HG03457 (cell line): Measurements from ENCODE around the gene DNAJB5.

ENCODE experiments used
- ATAC-seq: cut with Tn5 transposase; IDR thresholded peaks from one replicate; pipeline ENCODE4 v1.9.1; 2021; ENCODE audit warnings: moderate number of reproducible peaks; ENCODE audit not compliant: unreplicated experiment

Gene DNAJB5

DNA sequence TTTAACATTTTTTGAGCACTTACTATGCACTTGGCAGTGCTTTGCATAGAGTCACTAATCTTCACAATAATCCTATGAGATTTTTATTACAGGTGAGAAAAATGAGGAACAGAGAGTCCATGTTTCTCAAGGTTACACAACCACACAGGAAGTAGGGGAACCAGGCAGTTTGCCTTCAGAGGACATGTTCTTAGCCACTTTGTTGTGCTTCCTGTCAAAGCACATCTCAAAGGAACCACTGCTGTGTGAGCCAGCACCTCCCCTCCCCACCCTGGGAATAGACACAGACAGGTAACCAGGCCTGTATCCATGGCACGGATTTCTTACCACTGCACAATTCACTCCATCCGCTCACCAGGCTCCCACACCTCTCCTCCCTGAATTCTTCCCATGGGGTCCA lies 6.3 kb upstream of the DNAJB5 start:
- ATAC-seq, result no peak

DNA sequence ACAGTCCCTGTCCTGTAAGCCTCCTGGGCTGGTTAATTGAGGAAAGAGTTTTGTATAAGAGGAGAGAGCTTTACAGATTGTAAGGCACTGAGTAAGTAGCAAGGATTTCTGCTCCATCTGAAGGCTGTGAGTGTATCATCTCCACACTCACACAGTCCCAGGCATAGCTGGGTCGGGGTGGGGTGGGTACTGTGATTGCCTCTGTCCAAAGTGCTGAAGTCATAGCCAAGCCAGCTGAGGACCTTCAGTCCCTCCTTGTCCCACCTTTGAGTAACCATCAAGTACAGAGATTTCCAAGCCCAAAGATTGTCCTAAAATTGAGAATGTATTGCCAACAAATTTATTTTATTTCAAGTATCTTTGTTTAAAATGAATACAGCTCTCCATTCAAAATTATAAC lies 5.5 kb upstream of the DNAJB5 start:
- ATAC-seq, result no peak

DNA sequence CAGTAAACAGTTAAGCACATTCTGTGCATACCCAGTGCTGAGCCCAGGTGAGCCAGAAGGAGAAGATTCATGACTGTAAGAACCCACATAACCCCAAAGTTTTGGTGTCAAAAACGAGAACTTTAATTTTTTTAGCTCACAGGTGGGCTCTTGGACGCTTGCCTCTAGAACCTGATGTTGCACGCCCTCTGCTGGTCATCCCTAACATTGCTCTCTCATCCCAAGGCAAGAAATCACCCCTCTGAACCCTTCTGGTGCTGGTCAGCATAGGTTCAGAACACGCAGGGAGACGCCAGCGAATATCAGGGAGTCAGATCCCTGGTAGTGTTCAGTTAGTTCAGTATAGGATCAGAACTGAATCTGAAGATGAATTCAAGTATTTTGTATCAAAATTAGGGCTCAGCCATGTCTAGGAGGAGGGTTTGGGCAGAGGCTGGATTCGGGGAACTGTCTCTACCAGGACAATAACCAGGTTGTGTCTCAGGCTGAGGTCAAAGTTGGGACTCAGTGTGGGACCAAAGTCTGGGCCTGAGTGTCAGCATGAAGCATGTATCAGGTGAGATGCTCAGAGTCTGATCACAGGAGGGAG lies 4.1 kb upstream of the DNAJB5 start:
- no peak for ATAC-seq

DNA sequence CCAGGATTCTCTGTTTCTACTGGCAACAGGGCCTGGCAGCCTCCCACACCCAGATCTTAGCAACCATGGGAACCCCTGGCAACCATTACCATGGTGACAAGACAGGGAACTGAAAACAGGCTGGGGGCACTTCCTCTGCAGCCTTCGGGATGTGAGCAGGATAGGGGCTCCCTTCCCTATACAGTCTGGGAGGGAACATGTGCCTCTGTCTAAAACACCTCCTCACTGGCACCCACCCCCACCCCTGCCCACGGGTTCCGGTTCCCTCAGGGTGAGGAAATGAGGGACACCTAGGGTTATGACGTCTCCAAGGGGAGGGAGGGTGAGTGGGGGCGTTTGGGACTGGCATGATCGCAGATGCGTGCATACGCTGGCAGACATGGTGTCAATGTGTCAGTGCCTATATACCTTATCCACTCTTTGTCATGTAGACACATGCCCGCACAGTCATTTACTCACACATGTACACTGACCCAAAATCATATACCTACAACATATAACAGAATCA lies 3.0 kb upstream of the DNAJB5 start:
- no peak for ATAC-seq

DNA sequence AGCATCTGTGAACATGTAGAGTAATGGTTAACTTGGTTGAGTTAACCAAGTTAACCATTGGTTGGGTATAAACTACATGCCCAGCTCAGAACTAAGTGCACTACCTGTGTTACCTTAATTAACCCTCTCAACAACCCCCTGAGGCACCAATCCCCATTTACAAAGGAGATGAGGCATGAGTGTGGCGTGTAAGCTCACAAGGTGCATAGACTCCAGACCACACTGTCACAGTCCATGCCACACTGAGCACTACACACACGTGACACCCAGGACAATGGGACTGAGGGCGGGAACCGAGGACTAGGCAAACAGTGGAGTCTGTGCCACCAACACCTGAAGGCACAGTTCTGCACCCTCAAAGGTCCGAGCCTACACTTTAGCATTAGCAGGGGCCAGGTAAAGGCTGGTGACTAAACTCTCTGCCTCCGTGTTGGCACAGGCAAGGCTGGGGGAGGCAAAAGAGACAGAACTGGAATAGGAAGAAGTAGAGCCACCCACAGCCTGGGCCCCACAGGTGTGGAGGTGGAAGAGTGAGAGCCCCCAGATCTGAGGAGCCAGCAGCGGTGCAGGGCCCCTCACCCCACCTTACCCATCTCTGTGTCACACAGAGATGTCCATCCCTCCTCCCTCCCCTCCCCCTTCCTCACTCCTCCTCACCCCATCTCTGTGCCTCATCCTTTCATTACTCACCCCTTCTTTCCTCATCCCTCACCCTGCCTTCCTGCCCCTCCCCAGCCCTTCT lies 2.2 kb upstream of the DNAJB5 start:
- ATAC-seq, result no peak

DNA sequence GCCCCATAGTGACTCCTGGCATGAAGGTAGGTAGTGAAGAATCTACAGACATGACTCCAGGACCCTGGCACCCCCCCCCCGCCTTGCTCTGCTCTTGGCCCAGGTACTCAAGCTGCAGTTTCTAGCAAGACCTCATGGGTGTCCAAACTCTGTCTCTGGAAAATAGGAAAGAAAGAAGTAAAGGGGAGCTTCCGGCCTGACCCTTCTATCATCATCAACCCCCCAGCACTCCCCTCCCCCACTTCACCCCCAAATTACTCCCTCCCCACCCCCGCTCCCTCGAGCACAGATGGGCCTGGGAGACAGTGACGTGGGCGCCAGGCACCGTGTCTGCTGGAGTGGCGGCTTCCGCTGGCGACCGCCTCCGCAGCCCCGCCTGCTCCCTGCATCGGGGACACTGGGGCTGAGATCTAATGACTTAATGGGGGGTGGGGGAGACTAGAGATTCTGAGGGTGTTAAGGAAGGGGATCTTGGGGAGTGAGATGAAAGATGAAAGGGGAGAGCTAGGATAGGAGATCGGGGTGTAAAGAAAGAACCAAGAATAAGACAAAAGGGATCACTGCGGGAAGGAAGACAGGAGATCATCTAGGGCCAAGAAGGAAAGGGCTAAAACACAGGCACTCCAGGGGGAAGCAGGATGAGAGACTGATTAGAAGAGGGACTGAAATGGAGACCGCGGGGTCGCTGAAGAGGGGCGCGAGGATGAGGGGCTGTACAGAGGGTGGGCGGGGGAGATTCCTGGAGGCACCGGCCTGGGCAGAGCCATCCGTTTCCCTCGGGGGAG lies 1.1 kb upstream of the DNAJB5 start:
- ATAC-seq, result no peak

DNA sequence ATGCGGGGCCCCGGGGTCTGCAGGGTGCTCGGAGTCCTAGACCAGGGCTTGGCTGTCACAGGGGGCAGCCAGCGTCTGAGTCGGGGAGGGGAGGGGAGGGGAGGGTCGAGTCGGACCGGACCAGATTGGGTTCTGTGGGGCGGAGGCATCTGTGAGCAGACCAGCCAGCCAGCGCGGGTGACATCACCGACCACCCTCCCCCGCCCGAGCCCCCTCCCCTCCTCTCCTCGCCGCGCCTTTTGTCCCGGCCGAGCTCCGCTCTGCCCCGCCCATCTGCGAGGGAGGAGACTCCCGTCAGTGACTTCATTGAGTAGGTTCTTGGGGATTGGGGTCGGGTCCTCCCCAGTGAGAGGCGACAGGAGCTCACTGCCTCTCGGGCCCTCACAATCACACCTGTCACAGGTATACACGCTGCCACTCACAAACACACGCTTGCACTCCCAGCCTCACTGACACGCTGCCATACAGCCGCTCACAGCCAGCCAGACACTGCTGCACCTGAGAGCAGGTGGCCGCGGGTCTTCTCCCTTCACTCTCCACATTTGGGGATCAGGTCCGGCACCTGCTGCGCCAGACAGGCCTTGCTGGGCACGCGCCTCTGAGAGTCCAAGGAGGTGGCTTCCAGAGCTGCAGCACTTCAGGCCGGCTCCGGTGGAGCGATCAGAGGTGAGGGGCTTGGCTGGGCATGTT lies 546 bp downstream of the DNAJB5 start:
- no peak for ATAC-seq

DNA sequence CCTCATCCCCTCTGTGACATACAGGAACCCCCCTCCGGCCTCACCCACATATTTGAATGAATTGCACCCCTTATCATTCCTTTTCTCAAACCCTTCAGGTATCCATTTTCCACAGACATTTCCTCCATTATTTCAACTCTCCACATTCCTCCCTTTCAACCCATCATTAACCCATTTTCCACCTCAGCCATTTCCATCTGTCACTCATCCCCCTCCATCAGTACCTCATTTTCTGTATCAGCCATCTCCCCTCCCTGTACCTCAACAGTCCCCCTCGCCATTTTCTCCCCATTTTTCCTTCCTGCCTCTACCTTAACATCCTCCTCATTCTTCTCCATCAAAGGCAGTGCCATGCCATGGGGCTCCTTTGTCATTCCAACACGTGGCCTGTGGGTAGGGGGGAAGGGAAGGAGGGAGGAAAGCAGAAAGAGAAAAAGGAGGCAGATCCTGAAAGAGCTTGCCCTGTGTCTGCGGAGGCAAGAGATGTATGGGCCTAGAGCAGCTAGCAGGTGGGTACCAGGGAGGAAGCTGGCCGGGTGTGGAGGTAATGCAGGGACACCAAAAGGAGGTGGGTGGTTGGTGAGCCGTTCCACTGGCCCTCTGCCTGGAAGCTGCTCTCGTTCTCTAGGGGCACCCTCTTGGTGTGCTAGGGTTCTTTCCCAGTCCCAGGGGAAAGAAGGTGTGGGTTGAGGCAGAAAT lies 1.5 kb downstream of the DNAJB5 start:
- no peak for ATAC-seq

DNA sequence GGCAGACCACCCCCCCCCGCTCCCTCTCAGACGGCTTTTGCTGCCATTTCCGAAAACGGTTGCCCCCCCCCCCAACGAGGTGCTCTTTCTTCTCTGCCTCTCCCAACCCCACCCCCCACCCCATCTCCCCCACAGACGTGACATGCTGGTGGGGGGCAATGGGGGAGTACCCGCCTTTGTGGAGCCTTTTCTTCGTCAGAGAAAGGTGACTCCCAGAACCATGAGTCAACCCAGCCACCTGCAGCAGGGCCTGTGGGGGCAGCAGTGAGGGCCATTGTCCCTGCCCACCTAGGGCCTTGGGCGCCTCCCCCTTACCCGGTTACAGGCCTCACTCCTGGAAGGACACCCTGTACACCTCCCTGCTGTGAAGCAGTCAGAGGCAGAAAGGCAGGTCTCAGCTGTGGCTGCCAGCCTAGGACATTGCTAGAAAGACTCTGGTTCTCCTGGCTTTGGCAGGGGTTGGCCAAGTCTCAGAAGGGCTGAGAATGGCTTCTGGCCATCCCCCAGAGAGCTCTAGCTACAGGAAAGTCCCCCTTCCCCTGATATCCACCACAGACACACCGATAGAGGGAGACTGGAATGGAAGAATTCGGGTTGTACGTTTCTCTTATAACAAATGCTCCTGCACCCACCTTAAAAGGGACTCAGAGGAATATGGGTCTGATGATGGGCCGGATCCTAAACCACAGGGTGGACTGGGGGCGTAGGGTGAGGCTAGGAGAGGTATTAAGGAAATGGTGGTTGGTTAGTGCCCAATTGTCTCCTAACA lies 2.2 kb downstream of the DNAJB5 start:
- no peak for ATAC-seq

DNA sequence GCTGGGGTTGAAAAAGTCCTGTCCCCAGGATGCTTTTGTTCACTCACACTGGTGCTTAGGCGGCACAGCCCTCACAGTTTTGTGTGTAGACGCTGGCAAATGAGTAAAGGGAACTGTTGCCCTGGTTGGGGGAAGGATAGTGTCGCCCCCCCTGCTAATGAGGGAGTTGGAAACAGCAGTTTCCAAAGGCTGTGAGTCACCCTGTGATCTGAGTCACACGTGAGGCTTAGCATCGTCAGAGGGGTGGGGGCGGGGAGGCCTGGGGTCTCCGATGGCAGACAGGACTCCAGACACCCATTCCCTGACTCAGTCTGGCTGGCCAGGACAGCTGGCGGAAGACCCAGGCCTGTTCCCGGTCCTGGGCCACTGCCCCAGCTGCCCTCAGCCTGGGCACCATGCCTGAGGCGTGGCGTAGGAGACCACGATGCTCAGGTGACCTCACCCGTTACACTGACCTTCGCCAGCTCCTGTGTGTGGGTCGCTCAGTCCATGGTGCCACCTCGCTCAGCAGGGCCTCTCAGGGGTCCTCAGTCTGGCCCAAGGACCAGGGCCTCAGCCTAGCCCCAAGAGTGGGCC lies 2.9 kb downstream of the DNAJB5 start:
- ATAC-seq, result no peak

DNA sequence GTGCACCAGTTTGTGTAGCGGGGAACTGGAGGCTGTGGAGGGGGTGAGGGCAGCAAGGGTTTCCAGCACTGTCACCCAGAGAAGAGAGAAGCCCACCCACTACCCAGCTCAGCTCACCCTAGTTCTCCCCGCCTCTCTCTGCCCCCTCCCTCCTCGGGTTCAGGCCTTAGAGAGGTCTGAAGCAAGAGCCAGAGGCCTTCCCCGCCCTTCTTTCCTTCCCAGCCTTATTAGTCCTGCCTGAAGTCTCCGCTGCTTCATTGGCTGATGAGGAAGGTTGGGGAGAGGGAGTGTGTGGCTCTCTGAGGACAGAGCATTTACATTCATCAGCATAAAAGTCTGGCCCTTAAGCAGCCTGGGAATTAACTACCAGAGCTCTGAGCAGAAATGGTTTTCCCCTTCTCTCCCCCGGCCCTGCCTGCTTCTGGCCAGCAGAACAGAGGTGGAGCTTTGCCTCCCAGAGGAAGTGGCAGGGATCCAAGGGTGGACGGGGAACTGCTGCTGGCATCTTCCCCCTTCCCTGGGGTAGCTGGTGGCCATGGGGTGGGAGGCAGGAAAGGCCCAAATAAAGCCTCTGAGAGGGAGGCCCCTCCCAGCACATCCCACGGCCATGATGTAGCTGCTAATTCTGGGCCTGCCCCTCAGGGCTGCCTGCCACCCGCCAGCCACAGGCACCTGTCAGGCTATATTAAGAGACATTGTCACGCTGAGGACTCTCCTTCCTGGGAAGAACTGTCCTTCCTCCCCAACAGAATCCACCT lies 4.1 kb downstream of the DNAJB5 start:
- no peak for ATAC-seq

DNA sequence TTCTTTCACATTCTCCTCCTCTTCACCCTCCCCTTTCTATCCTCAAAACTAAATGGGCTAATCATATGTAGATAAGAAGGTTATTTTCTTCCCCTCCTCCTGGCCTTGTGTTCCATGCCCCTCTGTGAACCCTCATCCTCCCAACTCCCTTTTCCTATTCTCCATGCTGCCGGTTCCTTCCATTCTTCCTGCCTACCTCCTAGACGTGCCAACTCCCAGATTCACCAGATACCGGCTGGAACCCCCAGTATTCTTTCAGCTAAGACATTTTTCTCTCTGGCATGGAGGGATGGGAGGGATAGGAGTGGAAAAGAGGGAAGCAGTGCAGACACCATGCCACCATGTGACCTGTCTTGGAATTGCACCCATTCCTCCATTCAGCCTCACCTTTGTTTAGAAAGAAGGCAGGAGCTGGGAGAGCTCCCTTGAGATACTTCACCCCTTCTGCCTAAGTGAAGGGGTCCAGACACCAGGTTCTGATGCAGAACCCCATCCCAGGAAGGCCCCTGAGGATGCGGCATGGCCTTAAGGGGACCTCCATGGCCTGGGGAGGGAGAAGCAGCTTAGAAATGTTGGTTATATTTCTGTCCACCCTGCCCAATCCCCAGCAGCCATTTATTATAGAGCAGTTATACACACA lies 4.8 kb downstream of the DNAJB5 start:
- ATAC-seq, result no peak

DNA sequence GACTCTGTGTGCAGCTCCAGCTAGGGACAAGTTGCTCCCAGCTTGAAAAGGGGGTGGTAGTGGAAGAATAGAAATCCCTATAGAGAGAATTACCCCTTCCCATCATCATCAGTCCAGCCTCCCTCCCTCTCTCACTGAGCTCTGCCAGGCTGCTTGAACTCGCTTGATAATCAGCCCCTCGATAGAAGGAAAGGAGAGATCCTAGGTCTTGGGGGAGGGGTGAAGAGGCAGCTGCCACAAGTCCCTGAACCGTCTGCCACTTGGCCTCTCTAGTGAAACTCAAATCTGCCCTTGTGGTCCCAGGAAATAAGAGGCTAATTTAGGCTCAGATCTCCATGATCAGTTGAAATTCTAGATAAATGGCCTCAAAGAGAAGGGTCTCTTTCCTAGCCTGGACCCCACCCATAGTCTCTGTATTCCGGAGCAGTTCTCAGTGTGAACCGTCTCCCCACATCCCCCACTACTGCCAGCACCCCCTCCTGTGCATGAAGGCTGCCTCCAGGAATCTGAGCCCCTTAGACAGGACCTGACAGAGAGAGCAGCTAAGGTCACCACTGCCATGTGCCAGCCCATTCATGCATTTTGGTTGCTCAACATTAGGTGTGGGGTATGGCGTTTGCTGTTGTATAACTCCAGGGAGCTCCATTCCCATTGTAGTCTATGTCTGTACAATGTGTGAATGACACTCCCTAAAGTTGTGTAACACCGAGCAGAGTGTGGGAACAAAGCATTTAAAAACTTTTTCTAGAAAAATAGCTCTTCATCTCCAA lies 5.5 kb downstream of the DNAJB5 start:
- ATAC-seq, result no peak

DNA sequence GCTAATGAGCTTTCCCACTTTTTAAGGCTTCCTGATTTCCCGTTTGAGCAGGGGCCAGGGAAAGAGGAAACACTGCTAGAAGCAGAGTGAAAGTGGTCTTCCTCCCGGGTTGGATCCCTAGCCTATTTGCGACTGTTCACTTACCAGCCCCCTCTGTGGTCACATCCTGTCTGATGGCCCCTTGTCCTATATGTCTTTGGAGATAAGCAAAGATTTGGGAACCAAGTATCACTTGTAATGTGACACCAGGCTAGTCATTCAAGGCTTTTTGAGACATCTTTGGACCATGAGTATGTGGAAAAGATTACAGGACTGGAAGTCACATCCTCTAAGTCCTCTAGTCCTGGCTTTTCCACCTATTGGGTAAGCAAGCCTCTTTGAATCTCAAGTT lies 6.1 kb downstream of the DNAJB5 start:
- ATAC-seq, result no peak

DNA sequence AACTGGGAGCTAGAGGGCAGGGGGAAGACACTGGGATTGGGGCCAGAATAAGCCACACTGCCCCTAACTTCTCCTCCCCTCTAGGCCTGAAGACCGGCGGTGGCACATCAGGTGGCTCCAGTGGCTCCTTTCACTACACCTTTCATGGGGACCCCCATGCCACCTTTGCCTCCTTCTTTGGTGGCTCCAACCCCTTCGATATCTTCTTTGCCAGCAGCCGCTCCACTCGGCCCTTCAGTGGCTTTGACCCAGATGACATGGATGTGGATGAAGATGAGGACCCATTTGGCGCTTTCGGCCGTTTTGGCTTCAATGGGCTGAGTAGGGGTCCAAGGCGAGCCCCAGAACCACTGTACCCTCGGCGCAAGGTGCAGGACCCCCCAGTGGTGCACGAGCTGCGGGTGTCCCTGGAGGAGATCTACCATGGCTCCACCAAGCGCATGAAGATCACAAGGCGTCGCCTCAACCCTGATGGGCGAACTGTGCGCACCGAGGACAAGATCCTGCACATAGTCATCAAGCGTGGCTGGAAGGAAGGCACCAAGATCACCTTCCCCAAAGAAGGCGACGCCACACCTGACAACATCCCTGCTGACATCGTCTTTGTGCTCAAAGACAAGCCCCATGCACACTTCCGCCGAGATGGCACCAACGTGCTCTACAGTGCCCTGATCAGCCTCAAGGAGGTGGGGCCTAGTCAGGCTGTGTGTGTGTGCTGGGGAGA lies 6.8 kb downstream of the DNAJB5 start:
- no peak for ATAC-seq

DNA sequence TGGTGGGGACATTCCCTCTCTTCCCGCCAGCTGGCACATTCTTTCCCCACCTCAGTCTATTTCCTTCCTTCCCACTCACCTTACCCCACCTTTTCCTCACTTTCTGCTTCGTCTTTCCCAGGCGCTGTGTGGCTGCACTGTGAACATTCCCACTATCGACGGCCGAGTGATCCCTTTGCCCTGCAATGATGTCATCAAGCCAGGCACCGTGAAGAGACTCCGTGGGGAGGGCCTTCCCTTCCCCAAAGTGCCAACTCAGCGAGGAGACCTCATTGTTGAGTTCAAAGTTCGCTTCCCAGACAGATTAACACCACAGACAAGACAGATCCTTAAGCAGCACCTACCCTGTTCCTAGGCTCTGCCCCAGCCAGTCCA lies 7.3 kb downstream of the DNAJB5 start:
- ATAC-seq, result no peak

DNA sequence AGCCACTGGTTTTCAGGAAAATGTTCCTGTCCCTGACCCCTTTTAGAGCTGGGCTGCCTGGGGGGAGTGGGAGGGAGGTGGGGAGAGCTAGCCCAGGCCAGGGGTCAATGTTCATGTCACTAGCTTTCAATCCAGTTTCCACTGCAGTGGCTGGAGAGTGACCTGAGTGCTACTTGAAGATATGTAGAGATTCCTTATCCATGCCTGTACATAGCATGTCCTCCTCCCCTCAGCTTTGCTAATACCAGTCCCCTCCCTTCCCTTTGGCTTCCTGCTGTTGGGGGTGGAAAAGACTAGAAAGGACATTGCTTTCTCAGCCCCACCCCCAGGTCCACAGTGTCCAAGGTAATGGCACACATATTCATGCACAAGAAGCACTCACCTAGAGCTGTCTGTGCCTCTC lies 7.8 kb downstream of the DNAJB5 start:
- no peak for ATAC-seq
